Measurements from ENCODE around the gene MLNR. TPM values are rescaled to one million over a fixed set of nuclear protein-coding genes. Genes with fewer than 3 reads are reported as not detected.

The MLNR gene
- total RNA-seq, 1 donor from 2014 or later = not detected

DNA sequence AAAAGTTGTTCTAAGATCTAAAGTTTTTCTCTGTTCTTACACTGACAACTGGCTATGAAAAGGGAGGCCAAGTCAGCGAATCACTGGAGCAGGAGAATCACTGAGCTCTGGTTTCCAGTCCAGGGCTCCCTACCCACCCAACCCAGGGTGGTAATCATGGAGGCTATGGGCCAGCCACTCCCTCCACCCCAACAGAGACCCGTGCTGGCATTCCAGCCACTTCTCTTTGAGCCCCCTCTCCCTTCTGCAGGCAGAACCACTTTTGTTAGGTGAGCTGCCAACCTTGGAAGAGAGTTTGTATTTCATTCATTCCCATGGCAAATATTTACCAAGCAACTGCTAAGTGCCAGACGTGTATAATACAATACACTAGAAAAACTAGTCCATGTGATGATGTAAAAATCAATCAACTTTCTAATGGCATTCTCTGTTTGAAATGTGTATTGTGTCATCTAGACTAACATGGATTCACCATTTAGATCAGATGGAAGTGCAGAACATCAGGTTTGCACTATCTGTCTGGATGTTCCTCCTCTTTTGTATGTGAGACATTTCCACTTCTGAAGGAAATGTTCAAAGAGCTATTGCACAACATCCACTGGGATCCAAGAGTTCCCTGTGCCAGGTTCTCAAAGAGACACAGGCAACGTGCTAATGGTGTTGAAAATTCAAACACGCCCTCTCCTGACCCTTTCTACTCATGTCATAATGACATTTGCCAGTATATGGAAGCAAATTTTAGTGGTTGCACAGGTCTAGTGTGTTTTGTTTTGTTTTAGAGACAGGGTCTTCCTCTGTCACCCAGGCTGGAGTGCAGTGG, 5.3 kb downstream of the MLNR start:
- peak; percentile 34 for DNase-seq (ENCODE audit: low read depth)

GRCh38 chr13:49226613-49227012, 6.5 kb downstream of the MLNR start:
- DNase-seq (ENCODE audit: low read depth) = no peak

GRCh38 chr13:49234741-49235140, 14.6 kb downstream of the MLNR start:
- DNase-seq (ENCODE audit: low read depth) = no peak

GRCh38 chr13:49235856-49236431, 15.8 kb downstream of the MLNR start:
- DNase-seq (ENCODE audit: low read depth) = no peak

DNA sequence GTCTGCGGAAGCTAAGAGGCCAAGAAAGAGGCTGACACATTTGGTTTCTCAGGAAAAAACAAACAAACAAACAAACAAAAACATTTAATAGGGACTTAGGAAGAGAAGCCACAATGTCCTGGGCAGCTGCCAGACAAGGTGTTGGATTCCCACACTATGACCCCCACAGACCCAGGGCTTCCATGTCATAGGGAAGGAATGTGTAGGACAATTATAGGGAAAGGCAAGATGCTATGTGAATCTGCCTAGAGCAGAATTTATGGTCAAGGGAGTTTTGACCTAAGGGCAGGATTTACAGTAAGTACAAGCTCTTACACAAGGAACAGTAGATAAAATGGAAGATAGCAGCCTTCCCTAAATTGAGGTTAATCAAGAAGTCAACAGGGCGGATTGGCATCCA, 18.5 kb downstream of the MLNR start:
- DNase-seq (ENCODE audit: low read depth) = no peak

DNA sequence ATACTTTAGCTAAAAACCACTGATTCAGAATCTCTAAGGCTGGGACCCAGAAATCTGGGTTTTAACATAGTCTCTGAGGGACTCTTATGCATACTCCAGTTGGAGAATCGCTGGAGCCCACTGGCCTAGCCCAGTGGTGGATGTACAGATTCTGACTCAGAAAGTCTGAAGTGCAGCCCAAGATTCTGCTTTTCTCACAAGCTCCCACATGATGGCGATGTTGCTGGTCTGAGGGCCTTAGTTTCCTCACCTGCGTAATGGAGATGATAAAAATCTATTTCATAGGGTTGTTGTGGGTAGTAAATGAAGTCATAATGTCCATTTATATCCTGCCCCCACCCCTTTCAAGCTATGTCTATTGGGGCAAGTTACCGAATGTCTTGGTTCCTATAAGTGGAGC, 19.9 kb downstream of the MLNR start:
- DNase-seq (ENCODE audit: low read depth) = peak; percentile 31

DNA sequence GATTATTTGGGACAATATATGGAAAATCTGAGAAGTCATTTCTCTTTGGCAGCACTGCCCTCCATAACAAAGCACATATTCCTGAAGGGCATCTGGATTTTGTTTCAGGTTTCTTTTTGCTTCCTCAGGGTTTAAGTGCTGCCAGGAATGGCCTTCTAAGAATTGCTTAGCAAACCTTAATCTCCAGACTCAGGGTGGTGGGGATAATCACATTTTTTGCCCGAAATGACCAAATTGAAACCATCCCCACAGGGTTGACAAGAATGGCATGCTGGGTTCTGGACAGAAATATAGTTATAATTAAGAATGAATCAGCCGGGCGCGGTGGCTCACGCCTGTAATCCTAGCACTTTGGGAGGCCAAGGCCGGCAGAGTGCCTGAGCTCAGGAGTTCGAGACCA, 21.2 kb downstream of the MLNR start:
- no peak for DNase-seq (ENCODE audit: low read depth)

- DNase-seq (ENCODE audit: low read depth) = peak; percentile 15
These were observed 25.0 kb downstream of the MLNR start for GRCh38 chr13:49245101-49245500.

GRCh38 chr13:49246850-49247642, 26.9 kb downstream of the MLNR start:
- no peak for DNase-seq (ENCODE audit: low read depth)

DNA sequence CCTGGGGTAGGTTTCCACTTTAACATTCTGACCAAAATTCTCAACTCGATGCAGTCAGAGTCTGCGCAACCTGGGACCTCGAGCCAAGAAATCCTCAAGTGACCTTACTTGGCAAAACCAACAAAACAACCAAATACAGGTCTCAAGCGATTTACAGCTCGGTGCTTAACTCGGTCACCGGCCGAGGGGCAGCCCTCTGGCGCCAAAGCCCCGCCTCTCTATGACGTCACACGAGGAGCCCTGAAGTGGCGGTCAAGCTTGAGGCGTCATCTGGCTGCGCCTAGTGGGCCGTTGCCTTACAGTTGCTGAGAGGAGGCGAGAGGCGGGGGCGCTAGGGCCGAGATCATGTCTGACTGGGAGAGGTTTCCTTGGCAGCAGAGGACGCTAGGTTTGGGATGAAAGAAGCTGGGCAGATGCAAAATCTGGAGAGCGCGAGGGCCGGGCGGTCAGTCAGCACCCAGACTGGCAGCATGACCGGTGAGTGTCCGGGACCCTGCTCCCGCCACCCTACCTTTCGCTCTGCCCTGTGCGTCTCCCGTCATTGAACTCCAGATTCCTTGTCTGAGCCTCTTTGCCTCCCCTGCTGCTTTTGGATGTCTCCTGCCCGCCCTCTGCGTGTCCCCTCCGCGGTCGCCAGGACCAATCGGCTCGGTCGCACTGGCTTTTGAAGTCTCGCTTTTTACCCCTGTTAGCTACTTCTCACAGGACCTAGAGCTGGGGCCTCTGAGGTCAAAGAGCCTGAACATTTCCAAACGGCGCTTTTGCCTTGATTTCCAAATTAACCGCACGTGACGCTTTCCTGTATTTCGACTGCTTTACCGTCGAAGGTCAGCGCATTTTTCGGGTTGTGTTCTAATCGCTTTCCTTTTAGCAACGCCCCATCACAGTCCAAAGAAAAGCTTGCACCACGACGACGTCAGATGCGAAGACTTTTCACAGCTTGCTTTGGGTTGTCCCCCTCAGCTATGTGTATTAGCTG, 27.8 kb downstream of the MLNR start, which contains the start of gene CDADC1:
Gene CDADC1, plus strand, starts transcription at position 283 of the 979 bp plus-strand sequence. Its CDS starts 113 bp downstream, at position 396.
- peak; percentile 90 for DNase-seq (ENCODE audit: low read depth)

DNA sequence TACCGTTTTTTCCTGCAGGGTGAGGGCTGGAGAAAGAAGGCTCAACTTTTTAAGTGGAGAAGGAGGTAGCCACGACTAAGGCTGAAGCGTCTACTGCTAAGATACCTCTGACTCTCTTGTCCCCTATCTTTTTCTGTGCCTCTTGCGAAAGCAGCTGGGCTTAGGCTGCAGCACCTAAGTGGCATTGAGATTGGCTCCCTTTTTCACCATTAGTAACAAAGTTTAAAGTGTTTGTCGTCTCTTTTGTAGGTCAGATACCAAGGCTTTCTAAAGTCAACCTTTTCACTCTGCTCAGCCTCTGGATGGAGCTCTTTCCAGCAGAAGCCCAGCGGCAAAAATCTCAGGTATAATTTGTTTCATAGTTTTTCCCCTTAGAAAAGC, 28.5 kb downstream of the MLNR start:
- DNase-seq (ENCODE audit: low read depth) = no peak

DNA sequence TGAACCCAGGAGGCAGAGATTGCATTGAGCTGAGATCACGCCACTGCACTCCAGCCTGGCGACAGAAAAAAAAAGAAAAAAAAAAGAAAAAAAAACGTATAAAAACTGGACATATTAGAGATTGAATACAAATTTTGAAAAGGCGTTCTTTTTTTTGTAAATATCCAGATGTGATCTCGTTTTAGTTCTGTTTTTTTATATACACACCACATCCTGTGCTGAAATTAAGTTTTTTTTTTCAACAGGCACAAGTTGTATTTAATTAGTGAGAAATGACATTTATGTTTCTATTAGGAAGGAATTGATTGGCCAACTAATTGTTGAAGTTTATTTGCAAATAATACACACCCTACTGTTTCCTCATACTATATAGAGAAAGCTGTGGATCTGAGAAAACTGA, 31.2 kb downstream of the MLNR start:
- DNase-seq (ENCODE audit: low read depth) = no peak

- DNase-seq (ENCODE audit: low read depth) = no peak
These were observed 33.2 kb downstream of the MLNR start for GRCh38 chr13:49253310-49253709.

DNA sequence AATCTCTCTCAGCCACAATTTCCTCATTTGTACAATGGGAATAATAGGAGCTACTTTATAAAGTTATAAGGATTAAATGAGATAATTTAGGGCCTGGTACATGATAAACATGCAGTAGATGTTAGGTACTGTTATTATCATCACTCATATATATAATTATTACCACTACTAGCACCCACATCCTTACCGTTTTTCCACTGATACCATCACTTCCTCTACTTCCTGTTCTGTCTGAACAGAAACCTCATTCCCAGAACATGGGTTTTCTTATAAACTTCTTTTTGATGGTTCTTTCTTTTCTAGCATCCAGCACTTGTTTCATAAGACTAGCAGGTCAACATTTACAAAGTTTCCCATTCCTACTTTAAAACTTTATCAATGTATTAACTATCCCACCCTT, 33.9 kb downstream of the MLNR start:
- no peak for DNase-seq (ENCODE audit: low read depth)

GRCh38 chr13:49256841-49257240, 36.7 kb downstream of the MLNR start:
- DNase-seq (ENCODE audit: low read depth) = no peak

DNA sequence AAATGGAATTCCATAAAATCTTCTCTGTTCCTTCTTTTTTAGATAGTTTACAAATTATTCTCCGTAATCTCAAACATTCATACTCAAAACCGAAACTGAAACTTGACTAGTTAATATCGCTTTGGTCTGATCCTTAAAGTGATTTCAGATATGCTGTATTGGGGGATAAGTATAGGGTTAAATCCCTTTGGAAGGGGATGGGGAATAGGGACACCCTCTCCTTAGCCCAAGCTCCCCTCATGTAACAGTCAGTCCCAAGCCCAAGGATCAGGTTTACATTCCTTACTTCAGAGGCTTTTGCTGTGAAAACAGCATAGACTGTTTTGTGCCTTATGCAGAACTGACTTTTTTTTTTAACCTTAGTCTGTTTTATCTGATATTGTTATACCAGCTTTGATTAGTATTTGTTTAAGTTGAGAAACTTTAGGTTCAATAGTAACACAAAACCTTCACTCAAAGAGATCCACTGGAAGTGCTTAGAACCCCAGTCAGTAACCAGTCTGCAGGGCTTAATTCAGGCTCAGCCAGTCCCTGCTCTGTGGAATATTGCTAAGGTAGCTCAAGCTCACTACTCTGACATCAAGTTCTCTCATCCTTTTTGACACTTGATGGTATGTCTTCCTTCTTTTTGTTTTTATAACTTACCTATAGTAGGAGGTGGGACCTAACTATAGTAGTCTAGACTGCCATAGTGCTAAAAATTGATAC, 38.1 kb downstream of the MLNR start:
- DNase-seq (ENCODE audit: low read depth) = no peak

- no peak for DNase-seq (ENCODE audit: low read depth)
These were observed 39.4 kb downstream of the MLNR start for GRCh38 chr13:49259586-49259985.

DNA sequence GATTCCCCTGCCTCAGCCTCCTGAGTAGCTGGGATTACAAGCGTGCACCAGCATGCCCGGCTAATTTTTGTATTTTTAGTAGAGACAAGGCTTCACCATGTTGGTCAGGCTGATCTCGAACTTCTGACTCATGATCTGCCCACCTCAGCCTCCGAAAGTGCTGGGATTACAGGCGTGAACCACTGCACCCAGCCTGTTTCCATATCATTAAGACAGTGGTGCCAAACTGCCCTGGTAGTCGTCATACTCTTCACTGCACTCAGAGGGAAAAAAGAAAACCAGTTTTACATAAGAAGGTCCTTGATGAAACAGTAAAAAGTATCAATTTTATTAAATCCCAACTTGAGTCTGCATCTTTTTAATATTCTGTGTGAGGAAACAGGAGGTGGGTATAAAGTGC, 42.5 kb downstream of the MLNR start:
- DNase-seq (ENCODE audit: low read depth) = no peak

- DNase-seq (ENCODE audit: low read depth) = no peak
These were observed 45.7 kb downstream of the MLNR start for GRCh38 chr13:49265822-49266221.

DNA sequence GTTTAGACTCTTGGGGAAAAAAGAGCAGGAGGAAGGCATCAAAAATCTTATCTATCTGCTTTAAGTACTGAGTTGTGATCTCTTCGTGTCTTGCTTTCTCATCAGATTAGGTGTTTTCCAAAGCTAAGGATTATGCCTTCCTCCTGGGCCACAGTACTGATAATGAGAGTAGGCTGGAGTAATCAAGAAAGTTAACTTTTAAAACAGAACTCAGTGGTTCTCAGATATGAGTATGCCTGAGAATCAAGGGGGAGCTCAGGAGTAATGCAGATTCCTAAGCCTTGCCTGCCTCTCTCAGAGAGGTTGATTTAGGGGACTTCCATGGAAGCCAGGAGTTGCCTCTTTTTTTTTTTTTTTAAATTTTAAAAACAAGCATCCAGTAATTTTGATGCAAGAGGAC, 51.1 kb downstream of the MLNR start:
- no peak for DNase-seq (ENCODE audit: low read depth)
